NCI-H2196 treated with DMSO at 0.1 percent for 48 hours (cell line): Measurements from ENCODE around the gene MAP3K9.
A peak's percentile ranks its signal among the peaks of the same experiment; 100 is the strongest.
"Not testable (repeated sequence)": the region's sequence is repeated elsewhere in the genome, so short reads cannot be mapped to it uniquely, and the experiment has no call there.

Source experiments
- DNase-seq: peaks from one replicate; lab custom pipeline; 2025; ENCODE audit not compliant: unreplicated experiment; lab: John Stamatoyannopoulos, UW

The MAP3K9 gene

GRCh38 chr14:70726651-70727375, 82.5 kb downstream of the MAP3K9 start:
- DNase-seq = peak; percentile 37

- DNase-seq = no peak
Observed at GRCh38 chr14:70724944-70725343, 84.4 kb downstream of the MAP3K9 start.

GRCh38 chr14:70724110-70724509, 85.2 kb downstream of the MAP3K9 start:
- DNase-seq = no peak

GRCh38 chr14:70723276-70723675, 86.0 kb downstream of the MAP3K9 start:
- no peak for DNase-seq

- DNase-seq = no peak
Observed at GRCh38 chr14:70722418-70722817, 86.9 kb downstream of the MAP3K9 start.

GRCh38 chr14:70721542-70721941, 87.8 kb downstream of the MAP3K9 start:
- DNase-seq = no peak

GRCh38 chr14:70718383-70719118, 90.8 kb downstream of the MAP3K9 start:
- no peak for DNase-seq

- DNase-seq = no peak
Observed at GRCh38 chr14:70716958-70717357, 92.4 kb downstream of the MAP3K9 start.

GRCh38 chr14:70716483-70716882, 92.8 kb downstream of the MAP3K9 start:
- no peak for DNase-seq

GRCh38 chr14:70714055-70714550, 95.2 kb downstream of the MAP3K9 start:
- peak; percentile 41 for DNase-seq

- DNase-seq = no peak
Observed at GRCh38 chr14:70713511-70713916, 95.8 kb downstream of the MAP3K9 start.

- no peak for DNase-seq
Observed at GRCh38 chr14:70713096-70713495, 96.2 kb downstream of the MAP3K9 start.

- no peak for DNase-seq
Observed at GRCh38 chr14:70711451-70711850, 97.9 kb downstream of the MAP3K9 start.

- DNase-seq = peak; percentile 63
Observed at GRCh38 chr14:70709726-70710382, 99.5 kb downstream of the MAP3K9 start.

- DNase-seq = no peak
Observed at GRCh38 chr14:70708717-70709570, 100.4 kb downstream of the MAP3K9 start.

GRCh38 chr14:70707138-70708038, 101.9 kb downstream of the MAP3K9 start:
- DNase-seq = peak; percentile 43

GRCh38 chr14:70706177-70706576, 103.1 kb downstream of the MAP3K9 start:
- DNase-seq = no peak

- DNase-seq = no peak
Observed at GRCh38 chr14:70704960-70705359, 104.4 kb downstream of the MAP3K9 start.

- DNase-seq = not testable (repeated sequence)
Observed at GRCh38 chr14:70703621-70704168, 105.6 kb downstream of the MAP3K9 start.
